ENCODE measurements around the gene PCDHB6.

DNA sequence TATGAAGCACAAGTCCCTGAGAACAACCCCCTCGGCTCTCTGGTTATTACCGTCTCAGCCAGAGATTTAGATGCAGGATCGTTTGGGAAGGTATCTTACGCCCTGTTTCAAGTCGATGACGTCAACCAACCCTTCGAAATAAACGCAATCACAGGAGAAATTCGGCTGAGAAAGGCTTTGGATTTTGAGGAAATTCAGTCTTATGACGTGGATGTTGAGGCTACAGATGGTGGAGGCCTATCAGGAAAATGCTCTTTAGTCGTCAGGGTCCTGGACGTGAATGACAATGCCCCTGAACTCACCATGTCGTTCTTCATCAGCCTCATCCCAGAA, 1.1 kb downstream of the PCDHB6 start:
- TF ChIP-seq, protein P1, sequence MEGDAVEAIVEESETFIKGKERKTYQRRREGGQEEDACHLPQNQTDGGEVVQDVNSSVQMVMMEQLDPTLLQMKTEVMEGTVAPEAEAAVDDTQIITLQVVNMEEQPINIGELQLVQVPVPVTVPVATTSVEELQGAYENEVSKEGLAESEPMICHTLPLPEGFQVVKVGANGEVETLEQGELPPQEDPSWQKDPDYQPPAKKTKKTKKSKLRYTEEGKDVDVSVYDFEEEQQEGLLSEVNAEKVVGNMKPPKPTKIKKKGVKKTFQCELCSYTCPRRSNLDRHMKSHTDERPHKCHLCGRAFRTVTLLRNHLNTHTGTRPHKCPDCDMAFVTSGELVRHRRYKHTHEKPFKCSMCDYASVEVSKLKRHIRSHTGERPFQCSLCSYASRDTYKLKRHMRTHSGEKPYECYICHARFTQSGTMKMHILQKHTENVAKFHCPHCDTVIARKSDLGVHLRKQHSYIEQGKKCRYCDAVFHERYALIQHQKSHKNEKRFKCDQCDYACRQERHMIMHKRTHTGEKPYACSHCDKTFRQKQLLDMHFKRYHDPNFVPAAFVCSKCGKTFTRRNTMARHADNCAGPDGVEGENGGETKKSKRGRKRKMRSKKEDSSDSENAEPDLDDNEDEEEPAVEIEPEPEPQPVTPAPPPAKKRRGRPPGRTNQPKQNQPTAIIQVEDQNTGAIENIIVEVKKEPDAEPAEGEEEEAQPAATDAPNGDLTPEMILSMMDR (IDR thresholded peaks at IDR 0.05; ENCODE audit: low read depth, low read length): no peak
- no peak for TF ChIP-seq EZH2phosphoT487 (IDR thresholded peaks at IDR 0.05; ENCODE audit: low read depth)
